GM21381 (cell line): ENCODE results near the gene OMG.
"Not testable (repeated sequence)": the region's sequence is repeated elsewhere in the genome, so short reads cannot be mapped to it uniquely, and the experiment has no call there.

Experiments
- ATAC-seq: cut with Tn5 transposase; IDR thresholded peaks from one replicate; pipeline ENCODE4 v1.9.1; 2021; ENCODE audit warnings: mild to moderate bottlenecking, moderate library complexity; ENCODE audit not compliant: unreplicated experiment

Gene OMG

GRCh38 chr17:31266042-31266441 lies 31.0 kb downstream of the OMG start:
- ATAC-seq: no peak

- ATAC-seq: not testable (repeated sequence)
These were observed 34.1 kb downstream of the OMG start for GRCh38 chr17:31262923-31263322.

GRCh38 chr17:31261601-31262000 lies 35.4 kb downstream of the OMG start:
- ATAC-seq: no peak

- no peak for ATAC-seq
These were observed 36.9 kb downstream of the OMG start for GRCh38 chr17:31260151-31260550.

- ATAC-seq: no peak
These were observed 40.1 kb downstream of the OMG start for GRCh38 chr17:31256936-31257335.

- no peak for ATAC-seq
These were observed 42.4 kb downstream of the OMG start for GRCh38 chr17:31254654-31255053.

GRCh38 chr17:31252741-31253140 lies 44.3 kb downstream of the OMG start:
- no peak for ATAC-seq

- ATAC-seq: no peak
These were observed 45.1 kb downstream of the OMG start for GRCh38 chr17:31251970-31252328.

- ATAC-seq: no peak
These were observed 45.7 kb downstream of the OMG start for GRCh38 chr17:31251105-31251969.

GRCh38 chr17:31250229-31250628 lies 46.8 kb downstream of the OMG start:
- ATAC-seq: no peak

GRCh38 chr17:31249835-31250141 lies 47.3 kb downstream of the OMG start:
- no peak for ATAC-seq

- no peak for ATAC-seq
These were observed 47.8 kb downstream of the OMG start for GRCh38 chr17:31248986-31249834.
